K562 (cell line): ENCODE results near the gene CUTA. TPM values are rescaled to one million over a fixed set of nuclear protein-coding genes. Genes with fewer than 3 reads are reported as not detected.

Experiments used
- CUX1 ChIP-seq: fragments of 200-800 bp; sonication (Bioruptor generic); IDR thresholded peaks from 2 replicates; pipeline ENCODE4 v1.6.1; 2016; ENCODE audit warnings: missing genetic modification characterization, missing compliant biosample characterization
- POLR2G ChIP-seq: fragments of 200-400 bp; formaldehyde crosslinking; IDR thresholded peaks from 2 replicates; pipeline ENCODE4 v1.6.1; 2017; ENCODE audit warnings: low read depth, mild to moderate bottlenecking, antibody characterized with exemption, low read length, moderate library complexity
- PRDM10 ChIP-seq: fragments of 450-650 bp; IDR thresholded peaks from 2 replicates; pipeline ENCODE4 v1.6.1; 2018; ENCODE audit not compliant: partially characterized antibody
- RCOR1 ChIP-seq, 2 experiments: IDR thresholded peaks; 2 replicates each; pipeline ENCODE4 v1.6.1; 2012; ENCODE audit warnings: low read depth in 2 of 2, low read length in 2 of 2, borderline replicate concordance in 1 of 2, improper control_type of control experiment in 1 of 2
- RNF219 ChIP-seq: fragments of 250-450 bp; sonication (Bioruptor Pico); IDR thresholded peaks from 2 replicates; pipeline ENCODE4 v1.5.0; 2022; ENCODE audit warnings: mild to moderate bottlenecking
- SFPQ ChIP-seq: fragments of 200-400 bp; formaldehyde crosslinking; IDR thresholded peaks from 2 replicates; pipeline ENCODE4 v1.6.1; 2017; ENCODE audit warnings: mild to moderate bottlenecking, low read depth, low read length, moderate library complexity
- SOX6 ChIP-seq: fragments of 450-650 bp; IDR thresholded peaks from 2 replicates; pipeline ENCODE4 v1.6.1; 2014; ENCODE audit warnings: mild to moderate bottlenecking
- SPI1 ChIP-seq: IDR thresholded peaks from 2 replicates; pipeline ENCODE4 v1.6.1; 2011; ENCODE audit warnings: low read depth, low read length, control low read depth, borderline replicate concordance
- ZC3H11A ChIP-seq: IDR thresholded peaks from 2 replicates; pipeline ENCODE4 v1.6.1; 2012; ENCODE audit warnings: low read depth, low read length, improper control_type of control experiment
- ZNF324 ChIP-seq: fragments of 250-450 bp; sonication (Bioruptor Pico); IDR thresholded peaks from 2 replicates; pipeline ENCODE4 v1.4.0; 2020; ENCODE audit warnings: mild to moderate bottlenecking
- ZNF57 ChIP-seq: fragments of 450-650 bp; formaldehyde crosslinking; IDR thresholded peaks from 2 replicates; pipeline ENCODE4 v1.4.0; 2020; ENCODE audit warnings: mild to moderate bottlenecking, moderate library complexity
- polyA plus RNA-seq, 8 experiments: library from polyadenylated mRNA; depleted of rRNA in 4 of 8; stranded (reverse) in 5 of 8; unstranded in 3 of 8; fragments of >200 nt; fragmentation: Nextera tagmentation in 2 of 8; fragmentation: Illumina TruSeq in 1 of 8; extraction: Ambion mirVana in 2 of 8; extraction: Trizol in 1 of 8; gene quantifications; 2 replicates each; pipeline versions ENCODE4 v1.2.1 to v1.2.3, GENCODE V29; 2011 to 2014; ENCODE audit warnings: inconsistent platforms in 1 of 8, missing spikeins in 1 of 8
- total RNA-seq, 7 experiments: library from RNA; depleted of rRNA in 6 of 7; stranded (reverse); fragments of >200 nt in 6 of 7; fragmentation: Illumina TruSeq in 2 of 7; extraction: Trizol in 2 of 7; gene quantifications; 2 replicates each; pipeline versions ENCODE4 v1.2.1 to v1.2.3, GENCODE V29; 2011 to 2021; ENCODE audit warnings: low replicate concordance in 1 of 7

CUTA gene
- total and polyA plus RNA-seq, 9 of the 15 experiments (the other 6 are each of a cell fraction or from before 2014, with no cell fraction given): 166 to 682 (median 310) TPM

GRCh38 chr6:33428224-33428965 is 10.5 kb upstream of the CUTA start (continued):
- TF ChIP-seq CUX1 (no peak), ZC3H11A (0 out of 2 replicates have a peak, but pooled peaks have one; percentile 56), ZNF324 (CRISPR knock-in tag) (no peak), ZNF57 (CRISPR knock-in tag) (0 out of 2 replicates have a peak, but pooled peaks have one; percentile 21), PRDM10 (no peak), POLR2G (peak; percentile 64), SFPQ (no peak), RCOR1 (IDR thresholded peaks at IDR 0.05; ENCODE audit: borderline replicate concordance in 1 of 2, low read depth in 2 of 2, low read length in 2 of 2) (0 out of 4 replicates have a peak, but pooled peaks of 1 of the 2 experiments have one; percentile 9), SOX6 (no peak), SPI1 (no peak; the same call in 1 of the 2 replicates), RNF219 (CRISPR knock-in tag) (no peak)
